ENCODE measurements around the gene RAD54L.

RAD54L gene

DNA sequence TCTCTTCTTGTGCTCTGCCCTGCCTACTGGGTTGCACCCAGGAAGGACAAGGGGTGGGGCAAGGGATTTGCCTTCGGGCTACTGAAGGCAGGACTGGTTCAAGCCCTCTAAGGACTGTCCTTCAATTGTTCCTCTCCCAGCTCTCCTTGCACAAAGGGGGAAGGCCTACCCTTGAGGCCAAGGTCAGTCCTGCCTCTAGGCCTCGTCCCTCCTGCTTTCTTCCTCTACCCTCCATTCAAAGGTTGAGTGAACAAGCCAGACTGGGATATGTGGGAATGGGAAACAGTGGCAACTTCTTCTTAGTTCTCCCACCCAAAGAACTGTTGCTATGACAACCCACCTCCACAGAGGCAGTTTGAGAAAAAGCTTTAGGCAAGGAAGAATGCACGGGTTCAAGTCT is 41.8 kb upstream of the RAD54L start:
- TF ChIP-seq, protein P1, sequence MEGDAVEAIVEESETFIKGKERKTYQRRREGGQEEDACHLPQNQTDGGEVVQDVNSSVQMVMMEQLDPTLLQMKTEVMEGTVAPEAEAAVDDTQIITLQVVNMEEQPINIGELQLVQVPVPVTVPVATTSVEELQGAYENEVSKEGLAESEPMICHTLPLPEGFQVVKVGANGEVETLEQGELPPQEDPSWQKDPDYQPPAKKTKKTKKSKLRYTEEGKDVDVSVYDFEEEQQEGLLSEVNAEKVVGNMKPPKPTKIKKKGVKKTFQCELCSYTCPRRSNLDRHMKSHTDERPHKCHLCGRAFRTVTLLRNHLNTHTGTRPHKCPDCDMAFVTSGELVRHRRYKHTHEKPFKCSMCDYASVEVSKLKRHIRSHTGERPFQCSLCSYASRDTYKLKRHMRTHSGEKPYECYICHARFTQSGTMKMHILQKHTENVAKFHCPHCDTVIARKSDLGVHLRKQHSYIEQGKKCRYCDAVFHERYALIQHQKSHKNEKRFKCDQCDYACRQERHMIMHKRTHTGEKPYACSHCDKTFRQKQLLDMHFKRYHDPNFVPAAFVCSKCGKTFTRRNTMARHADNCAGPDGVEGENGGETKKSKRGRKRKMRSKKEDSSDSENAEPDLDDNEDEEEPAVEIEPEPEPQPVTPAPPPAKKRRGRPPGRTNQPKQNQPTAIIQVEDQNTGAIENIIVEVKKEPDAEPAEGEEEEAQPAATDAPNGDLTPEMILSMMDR (IDR thresholded peaks at IDR 0.05; ENCODE audit: control insufficient read depth, insufficient read depth, low read depth, low read length, missing control alignments) = no peak
- H3K4me3 ChIP-seq (ENCODE audit: control insufficient read depth, low read depth, low read length) = no peak overlapping the region

DNA sequence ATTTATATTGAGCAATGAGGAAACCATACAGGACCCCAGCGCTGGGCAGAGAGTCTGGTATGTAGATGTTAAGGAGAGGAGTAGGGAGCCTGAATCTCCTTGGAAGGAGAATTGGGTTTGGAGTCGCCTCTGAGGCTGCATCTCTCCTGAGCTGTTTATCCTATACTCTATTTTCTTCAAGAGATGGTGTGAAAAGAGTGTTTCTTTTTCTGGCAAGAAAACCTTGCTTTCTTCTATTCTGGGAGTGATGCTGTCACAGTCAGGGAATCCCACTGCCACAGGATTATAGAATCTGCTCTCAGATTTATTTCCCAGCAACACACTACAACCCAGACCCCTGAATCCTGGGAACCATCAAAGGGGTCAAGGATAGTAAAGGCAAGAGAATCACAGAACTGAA is 41.2 kb upstream of the RAD54L start:
- TF ChIP-seq, protein P1 (IDR thresholded peaks at IDR 0.05; ENCODE audit: control insufficient read depth, insufficient read depth, low read depth, low read length, missing control alignments) = no peak
- no peak for DNase-seq (ENCODE audit: low read depth)
- H3K4me3 ChIP-seq (ENCODE audit: control insufficient read depth, low read depth, low read length) = no peak overlapping the region

More for the DNA sequence above, 41.8 kb upstream of the RAD54L start:
- DNase-seq (ENCODE audit: low read depth) = no peak

DNA sequence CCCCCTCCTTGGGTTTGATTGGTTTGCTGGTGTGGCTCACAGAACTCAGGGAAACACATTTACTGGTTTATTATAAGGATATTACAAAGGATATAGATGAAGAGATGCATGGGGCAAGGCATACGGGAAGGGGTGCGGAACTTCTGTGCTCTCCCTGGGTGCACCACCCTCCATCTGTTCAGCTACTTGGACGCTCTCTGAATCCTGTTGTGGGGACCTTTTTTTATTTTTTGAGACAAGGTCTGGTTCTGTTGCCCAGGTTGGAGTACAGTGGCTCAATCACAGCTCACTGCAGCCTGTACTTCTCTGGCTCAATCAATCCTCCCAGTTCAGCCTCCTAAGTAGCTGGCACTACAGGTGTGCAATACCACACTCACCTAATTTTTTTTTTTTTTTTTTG is 37.0 kb upstream of the RAD54L start:
- DNase-seq (ENCODE audit: low read depth) = no peak
- no peak overlapping the region for H3K4me3 ChIP-seq (ENCODE audit: control insufficient read depth, low read depth, low read length)
- TF ChIP-seq, protein P1 (IDR thresholded peaks at IDR 0.05; ENCODE audit: control insufficient read depth, insufficient read depth, low read depth, low read length, missing control alignments) = no peak

DNA sequence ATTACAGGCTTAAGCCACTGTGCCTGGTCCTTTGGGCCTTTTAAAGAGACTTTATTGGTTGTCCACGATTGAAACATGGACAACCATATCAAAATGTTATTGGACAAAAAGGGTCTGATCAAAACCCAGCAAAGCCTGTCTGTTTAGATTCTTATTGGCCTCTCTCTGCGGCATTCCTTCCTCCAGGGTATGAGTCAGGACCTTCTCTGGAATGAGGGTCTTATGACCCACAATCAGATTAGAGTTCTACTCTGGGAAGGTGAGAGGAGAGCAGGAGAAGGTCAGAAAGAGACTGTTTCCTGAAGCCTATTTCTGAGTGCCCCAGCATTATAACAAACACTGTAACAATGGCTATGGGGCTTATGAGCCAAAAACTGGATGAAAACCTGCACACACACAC is 36.5 kb upstream of the RAD54L start:
- TF ChIP-seq, protein P1 (IDR thresholded peaks at IDR 0.05; ENCODE audit: control insufficient read depth, insufficient read depth, low read depth, low read length, missing control alignments) = no peak
- DNase-seq (ENCODE audit: low read depth) = no peak

DNA sequence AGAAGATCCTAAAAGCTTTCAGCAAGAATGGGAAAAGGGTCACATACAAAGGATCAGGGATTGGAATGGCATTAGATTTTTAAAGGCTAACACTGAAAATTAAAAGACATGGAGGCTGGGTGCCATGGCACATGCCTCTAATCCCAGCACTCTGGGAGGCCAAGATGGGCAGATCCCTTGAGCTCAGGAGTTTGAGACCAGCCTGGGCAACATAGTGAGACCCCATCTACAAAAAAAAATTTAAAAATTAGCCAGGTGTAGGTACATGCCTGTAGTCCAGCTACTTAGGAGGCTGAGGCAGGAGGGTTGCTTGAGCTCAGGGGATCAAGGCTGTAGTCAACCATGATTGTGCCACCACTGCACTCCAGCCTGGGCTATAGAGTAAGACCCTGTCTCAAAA is 32.1 kb upstream of the RAD54L start:
- no peak overlapping the region for H3K4me3 ChIP-seq (ENCODE audit: control insufficient read depth, low read depth, low read length)
- TF ChIP-seq, protein P1 (IDR thresholded peaks at IDR 0.05; ENCODE audit: control insufficient read depth, insufficient read depth, low read depth, low read length, missing control alignments) = no peak
- DNase-seq (ENCODE audit: low read depth) = no peak

More for the DNA sequence above, 36.5 kb upstream of the RAD54L start:
- H3K4me3 ChIP-seq (ENCODE audit: control insufficient read depth, low read depth, low read length) = no peak overlapping the region

DNA sequence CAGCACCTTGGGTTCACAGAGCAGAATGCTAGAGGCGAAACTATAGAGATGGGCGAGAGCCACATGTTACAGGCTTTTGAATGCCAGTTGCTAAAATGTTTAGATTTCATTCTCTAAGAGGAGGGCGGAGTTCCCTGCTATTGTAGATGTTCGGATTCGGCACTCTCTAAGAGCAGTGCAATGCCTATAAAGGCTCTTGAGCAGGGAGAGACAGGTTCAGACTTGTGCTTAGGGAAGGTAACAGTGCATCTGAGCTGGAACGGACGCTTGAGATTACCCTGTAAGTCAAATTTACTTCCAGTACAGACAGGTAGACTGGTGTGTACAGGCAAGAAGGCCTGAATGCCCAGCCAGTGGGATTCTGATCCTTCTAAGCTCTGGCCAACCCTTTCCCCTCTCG is 29.1 kb upstream of the RAD54L start:
- DNase-seq (ENCODE audit: low read depth) = no peak
- TF ChIP-seq, protein P1 (IDR thresholded peaks at IDR 0.05; ENCODE audit: control insufficient read depth, insufficient read depth, low read depth, low read length, missing control alignments) = no peak
- H3K4me3 ChIP-seq (ENCODE audit: control insufficient read depth, low read depth, low read length) = no peak overlapping the region
